ENCODE results near the gene CALHM3.

GRCh38 chr10:103528549-103528948 lies 49.5 kb upstream of the CALHM3 start:
- no peak for TF ChIP-seq EZH2 (IDR thresholded peaks at IDR 0.05)
- TF ChIP-seq POLR2AphosphoS5 (IDR thresholded peaks at IDR 0.05; ENCODE audit: borderline replicate concordance, low read depth, low read length): no peak
